Urothelium cell line (cell line): ENCODE results near the gene F3.
A peak's percentile ranks its signal among the peaks of the same experiment; 100 is the strongest.

ENCODE experiments used
- DNase-seq: peaks from one replicate; pipeline ENCODE4 v3.0.0; 2011; ENCODE audit warnings: low spot score, mixed read lengths
- FAIRE-seq: peaks from 2 replicates; lab custom pipeline; 2011; peaks lifted over from hg19 to GRCh38; lab: Jason Lieb, UNC

The F3 gene

GRCh38 chr1:94553323-94553730 is 11.8 kb upstream of the F3 start:
- DNase-seq = peak; percentile 27

GRCh38 chr1:94552071-94552586 is 10.6 kb upstream of the F3 start:
- FAIRE-seq (peak; percentile 56), DNase-seq (peak; percentile 40)

More at GRCh38 chr1:94553323-94553730, 11.8 kb upstream of the F3 start:
- no peak for FAIRE-seq

DNA sequence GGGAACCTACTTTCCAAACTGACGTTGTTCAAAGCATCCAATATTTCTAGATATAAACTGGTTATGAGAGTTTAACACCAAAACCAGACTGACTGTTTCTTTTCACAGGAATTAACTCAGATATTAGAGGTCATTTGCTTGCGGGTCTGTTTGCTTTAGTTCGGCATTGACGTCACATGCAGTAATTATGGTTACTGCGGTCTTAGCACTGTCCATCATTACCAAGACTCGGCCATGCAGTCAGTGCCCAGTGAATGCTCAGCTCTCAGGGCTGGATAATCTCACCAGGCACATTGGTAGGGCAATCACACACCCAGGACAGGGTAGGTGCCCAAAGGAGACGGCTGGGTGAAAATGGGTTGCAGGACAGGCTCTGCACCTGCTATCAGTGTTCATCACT is 9.9 kb upstream of the F3 start:
- peak; percentile 17 for FAIRE-seq
- no peak for DNase-seq

GRCh38 chr1:94550800-94551241 is 9.3 kb upstream of the F3 start:
- no peak for DNase-seq

GRCh38 chr1:94550396-94550795 is 8.8 kb upstream of the F3 start:
- FAIRE-seq (no peak), DNase-seq (no peak)

More at GRCh38 chr1:94550800-94551241, 9.3 kb upstream of the F3 start:
- FAIRE-seq = no peak

DNA sequence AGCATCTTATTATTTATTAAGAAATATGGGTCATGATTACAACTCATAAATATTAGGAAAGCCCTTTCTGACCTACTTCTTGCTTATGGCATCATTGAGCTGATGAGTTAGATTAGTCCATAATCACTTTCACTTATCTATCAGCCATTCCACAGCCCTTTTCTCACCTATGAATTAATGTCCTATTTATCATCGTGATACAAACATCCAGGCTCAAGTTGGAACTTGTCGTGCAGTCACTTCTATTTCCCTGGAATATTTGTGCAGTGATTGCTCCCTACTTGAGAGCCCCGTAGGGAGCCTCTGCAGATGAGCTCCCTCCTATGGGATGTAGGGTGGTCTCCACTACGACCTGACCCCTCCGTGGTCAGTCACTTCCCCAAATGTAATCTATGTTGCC is 8.1 kb upstream of the F3 start:
- FAIRE-seq (no peak), DNase-seq (no peak)

DNA sequence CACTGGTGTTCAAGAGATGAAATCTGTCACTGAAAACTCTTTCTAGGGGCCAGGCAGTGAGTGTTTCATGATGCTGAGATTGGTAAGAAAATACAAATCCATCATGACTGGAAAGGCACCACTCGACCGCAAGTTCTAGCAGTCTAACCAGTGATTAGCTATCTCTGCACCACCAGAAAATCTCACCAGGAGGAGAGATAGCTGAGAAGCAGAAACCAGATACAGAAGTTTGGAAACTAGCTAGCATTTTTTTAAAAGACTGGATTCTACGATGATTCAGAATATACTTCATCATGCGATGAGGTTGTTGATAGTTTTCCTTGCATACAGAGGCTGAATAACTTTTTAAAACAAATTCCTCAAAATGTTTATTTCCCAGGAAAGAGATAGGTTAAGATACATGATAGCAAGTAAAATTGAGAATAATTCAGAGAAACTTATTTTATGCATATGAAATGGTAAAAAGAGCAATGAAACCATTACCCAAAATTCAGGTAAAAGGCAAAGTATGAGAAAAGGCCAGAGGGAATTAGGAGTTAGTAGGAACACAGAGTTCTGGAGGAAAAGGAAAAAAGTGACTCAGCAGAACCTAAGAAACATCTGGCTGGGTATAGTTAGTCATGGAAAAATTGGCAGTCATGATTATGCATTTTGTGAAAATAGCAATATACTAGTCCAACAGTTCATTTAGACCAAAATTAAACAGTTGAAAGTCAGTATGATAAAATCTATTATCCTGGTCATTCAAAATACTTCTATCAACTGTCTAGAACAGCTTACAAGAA is 3.3 kb upstream of the F3 start:
- FAIRE-seq (no peak), DNase-seq (peak; percentile 28)

DNA sequence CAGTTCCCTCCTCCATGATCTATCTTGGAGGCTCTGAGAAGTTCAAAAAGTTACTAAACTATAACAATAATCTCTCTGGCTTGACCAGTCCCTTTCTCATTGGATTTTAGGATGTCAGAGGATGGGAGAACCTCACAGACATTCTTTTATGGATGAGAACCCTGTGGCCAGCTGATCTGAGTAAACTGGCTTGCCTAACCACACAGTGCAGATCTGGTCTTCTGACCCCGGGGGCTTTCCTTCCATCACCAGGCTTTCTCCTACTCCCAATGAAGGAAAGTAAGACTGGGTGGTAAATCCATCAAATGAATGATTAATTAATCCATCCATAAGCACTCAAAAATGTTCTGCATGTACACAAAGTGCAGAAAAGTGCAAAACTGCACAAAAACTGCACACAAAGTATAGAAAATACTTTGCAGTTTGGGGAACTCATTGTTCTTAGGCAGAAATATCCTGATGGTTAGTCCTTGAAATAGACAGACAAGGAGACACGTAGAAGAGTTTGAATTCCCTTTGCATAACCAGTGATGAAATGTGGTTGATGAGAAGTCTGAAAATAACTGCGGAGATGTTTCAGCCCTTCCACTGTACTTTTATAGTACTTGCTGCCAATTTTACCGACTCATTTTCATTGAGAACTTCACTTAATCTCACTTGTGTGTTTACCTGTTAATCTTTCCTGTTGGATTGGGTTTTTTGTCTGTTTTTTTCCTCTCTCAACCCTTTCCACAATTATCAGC is 2.5 kb upstream of the F3 start:
- no peak for FAIRE-seq
- no peak for DNase-seq

DNA sequence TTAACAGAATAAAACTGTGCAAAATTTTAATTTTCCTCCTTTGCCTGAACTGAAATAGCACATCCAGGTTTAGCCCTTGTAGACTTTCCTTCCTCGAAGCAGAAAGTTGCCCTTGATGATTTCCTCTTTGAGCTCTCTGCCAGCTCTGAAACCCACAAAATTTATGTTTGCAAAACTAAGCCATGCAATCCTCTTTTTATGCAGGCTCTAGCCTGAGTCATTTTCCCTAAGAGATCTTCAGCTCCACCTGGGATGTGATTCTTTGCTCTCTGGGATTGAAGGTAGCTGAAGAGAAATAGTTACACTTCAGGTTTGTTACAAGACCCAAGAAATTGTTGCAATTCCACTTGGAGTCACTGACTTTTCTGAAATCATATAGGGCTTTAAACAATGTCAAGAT is 1.4 kb upstream of the F3 start:
- no peak for FAIRE-seq
- no peak for DNase-seq

GRCh38 chr1:94542088-94542870 is 720 bp upstream of the F3 start:
- FAIRE-seq (no peak), DNase-seq (no peak)

DNA sequence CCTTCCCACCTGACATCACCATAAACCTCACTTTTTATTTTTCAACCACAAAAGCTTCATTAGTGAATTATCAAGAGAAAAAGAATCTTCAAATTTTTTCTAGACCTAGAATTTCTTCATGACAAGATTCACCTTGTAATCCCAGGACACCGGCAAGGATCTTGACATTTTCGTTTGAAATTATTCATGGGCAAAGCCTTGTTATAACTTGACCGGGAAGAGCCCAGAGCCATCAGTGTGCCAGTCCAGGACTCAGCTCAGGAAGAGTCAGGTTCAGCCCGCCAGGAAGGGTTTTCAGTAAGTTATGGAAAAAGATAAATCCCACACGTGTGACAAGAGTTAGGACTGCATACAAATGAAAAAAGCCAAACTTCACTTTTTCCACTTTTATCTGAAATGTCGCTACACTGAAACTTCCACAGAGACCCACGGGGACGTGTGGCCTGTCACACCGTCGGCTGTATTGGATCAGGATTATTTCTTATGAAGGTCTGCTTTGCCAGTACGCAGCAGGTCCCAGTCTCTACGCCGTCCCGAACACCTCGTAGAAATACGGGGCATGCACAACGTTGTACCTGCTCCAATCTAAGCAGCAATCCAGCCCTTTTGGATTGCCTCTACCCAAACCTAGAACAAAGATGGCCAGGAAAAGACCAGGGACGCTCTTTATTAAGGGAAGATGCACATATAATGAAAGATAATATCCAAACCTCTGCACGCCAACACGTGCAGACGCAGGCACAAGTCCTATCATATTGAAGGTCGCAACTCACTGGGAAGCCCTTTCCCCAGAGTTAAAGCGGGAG is 916 bp downstream of the F3 start:
- no peak for FAIRE-seq
- no peak for DNase-seq

GRCh38 chr1:94539496-94539895 is 2.1 kb downstream of the F3 start:
- FAIRE-seq (no peak), DNase-seq (no peak)

DNA sequence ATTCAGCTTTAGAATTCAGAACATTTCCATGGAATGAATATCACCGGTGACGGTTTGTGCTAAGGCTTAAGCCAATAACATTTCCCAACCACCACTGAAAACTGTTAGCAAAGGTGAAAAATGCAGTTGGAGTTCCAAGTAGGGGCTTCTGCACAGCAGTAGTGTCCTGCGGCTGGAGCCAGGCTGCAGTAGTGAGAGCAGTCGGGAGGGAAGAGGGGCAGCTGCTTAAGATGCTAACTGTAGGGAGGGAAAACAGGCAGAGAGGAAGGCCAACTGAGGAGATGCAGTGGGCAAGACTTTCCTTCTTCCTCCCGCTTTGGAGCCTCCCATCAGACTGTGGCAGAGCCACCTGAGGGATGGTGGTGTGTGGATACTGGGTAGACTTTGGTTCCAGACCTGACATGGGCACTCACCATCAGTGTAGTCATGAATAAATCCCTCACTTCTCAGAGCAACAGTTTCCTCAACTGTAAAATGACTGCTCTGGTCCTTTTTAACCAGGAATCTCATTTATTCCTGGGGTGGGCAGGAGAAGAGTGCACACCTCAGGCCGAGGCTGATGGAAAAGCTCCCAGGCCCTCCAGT is 3.2 kb downstream of the F3 start:
- FAIRE-seq = no peak
- DNase-seq = no peak

DNA sequence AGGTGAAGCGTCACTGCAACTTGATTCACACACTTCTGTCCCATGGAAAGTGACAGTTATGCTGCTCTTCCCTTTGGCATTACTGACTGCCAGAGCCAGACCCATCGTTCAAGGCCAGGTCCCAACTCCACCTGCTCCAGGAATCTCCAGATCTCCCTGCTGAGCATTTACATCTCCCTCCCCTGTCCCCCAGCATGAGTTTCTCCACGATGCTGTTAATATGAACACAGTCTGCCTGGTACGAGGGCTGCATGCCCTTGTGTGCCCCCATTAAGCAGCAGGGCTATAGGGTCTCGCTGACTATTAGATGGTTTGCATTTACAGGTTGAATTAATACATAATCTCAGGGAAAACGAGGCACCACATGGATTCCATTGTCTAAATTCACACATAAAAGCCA is 4.3 kb downstream of the F3 start:
- FAIRE-seq = no peak
- no peak for DNase-seq

DNA sequence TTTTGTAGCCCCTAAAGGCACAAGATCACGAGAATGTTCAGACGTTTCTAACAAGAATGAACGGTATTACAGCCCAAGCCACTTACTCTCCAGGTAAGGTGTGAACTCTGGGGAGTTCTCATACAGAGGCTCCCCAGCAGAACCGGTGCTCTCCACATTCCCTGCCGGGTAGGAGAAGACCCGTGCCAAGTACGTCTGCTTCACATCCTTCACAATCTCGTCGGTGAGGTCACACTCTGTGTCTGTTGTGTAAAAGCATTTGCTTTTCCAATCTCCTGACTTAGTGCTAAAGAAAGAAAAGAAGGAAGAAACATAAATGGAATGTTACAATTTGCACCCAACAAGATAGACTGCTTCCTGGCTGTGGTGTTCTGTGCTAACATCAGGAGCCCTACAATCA is 5.7 kb downstream of the F3 start:
- DNase-seq (no peak), FAIRE-seq (no peak)

GRCh38 chr1:94535095-94535494 is 6.5 kb downstream of the F3 start:
- no peak for FAIRE-seq
- no peak for DNase-seq

- FAIRE-seq (no peak), DNase-seq (no peak)
Measured at GRCh38 chr1:94532077-94532476, 9.5 kb downstream of the F3 start.

DNA sequence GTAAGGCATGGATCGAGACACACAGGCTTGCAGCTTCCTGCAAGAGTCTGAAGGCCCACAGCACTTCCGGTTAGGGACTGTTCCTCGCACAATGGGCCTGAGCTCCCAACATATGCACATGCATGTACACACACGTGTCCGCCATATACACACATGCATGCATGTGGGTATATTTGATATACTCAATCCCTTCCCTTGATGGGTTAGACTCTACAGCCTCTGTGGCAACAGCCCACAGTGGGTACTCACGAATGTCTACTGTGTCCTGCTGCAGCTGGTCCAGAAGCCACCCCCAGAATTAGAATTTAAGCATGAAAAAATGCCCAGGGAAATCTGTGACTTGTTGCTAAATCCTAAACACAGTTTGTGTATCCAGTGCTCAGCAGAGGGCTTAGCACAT is 9.9 kb downstream of the F3 start:
- DNase-seq (no peak), FAIRE-seq (no peak)

GRCh38 chr1:94530373-94530878 is 11.1 kb downstream of the F3 start:
- FAIRE-seq = no peak
- no peak for DNase-seq

DNA sequence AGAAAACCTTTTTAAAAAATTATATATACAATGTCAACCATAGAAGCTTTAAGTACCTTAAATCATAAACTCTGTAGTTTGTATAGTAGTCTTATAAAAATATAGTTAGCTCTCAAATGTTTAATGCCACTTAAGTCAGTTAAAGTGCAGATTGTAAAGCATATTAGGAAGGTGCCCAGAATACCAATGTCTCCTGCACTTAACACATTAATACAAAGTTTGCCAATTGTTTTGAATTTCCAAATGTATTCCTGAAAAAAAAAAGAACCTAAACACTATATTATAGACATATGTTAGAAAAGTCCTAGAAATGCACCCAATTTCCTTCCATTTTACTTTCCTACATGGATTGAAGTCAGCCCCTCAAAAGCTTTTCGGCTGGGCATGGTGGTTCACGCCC is 12.1 kb downstream of the F3 start:
- no peak for FAIRE-seq
- no peak for DNase-seq
